HG03025 (cell line): ENCODE measurements around the gene GPR153.

ENCODE experiments used
- ATAC-seq: cut with Tn5 transposase; IDR thresholded peaks from one replicate; pipeline ENCODE4 v1.9.1; 2021; ENCODE audit warnings: mild to moderate bottlenecking, moderate library complexity; ENCODE audit not compliant: unreplicated experiment, low FRiP score

Gene GPR153

GRCh38 chr1:6207075-6207885, 53.6 kb downstream of the GPR153 start:
- ATAC-seq, result no peak

- ATAC-seq, result no peak
These were observed 54.4 kb downstream of the GPR153 start for GRCh38 chr1:6206520-6206855.

- peak; percentile 53 for ATAC-seq
These were observed 54.9 kb downstream of the GPR153 start, which contains the start of gene RNF207 for GRCh38 chr1:6205849-6206519. Gene RNF207, plus strand, starts transcription at chr1:6206119. Its CDS starts 417 bp downstream, at chr1:6206536.

GRCh38 chr1:6202256-6202655, 58.6 kb downstream of the GPR153 start:
- no peak for ATAC-seq

- no peak for ATAC-seq
These were observed 60.6 kb downstream of the GPR153 start for GRCh38 chr1:6200188-6200809.

GRCh38 chr1:6199298-6200187, 61.4 kb downstream of the GPR153 start, which contains the start of gene RPL22:
Gene RPL22, minus strand, starts transcription at chr1:6199595. Its CDS starts 22 bp downstream, at chr1:6199573.
- peak; percentile 94 for ATAC-seq

GRCh38 chr1:6198646-6199297, 62.1 kb downstream of the GPR153 start:
- peak; percentile 32 for ATAC-seq

- ATAC-seq, result no peak
These were observed 63.0 kb downstream of the GPR153 start for GRCh38 chr1:6197746-6198427.
